Fibroblast of lung (primary cell): Measurements from ENCODE around the gene LZTR1. TPM values are rescaled to one million over a fixed set of nuclear protein-coding genes. Genes with fewer than 3 reads are reported as not detected.

ENCODE experiments used
- DNase-seq, 2 donors: peaks; one replicate each; pipeline versions ENCODE4 v3.0.0 to v3.0.0-alpha.2; 2010; ENCODE audit warnings: low read depth in 2 of 2
- H2AFZ ChIP-seq: 2 replicates; pipeline ENCODE4 v1.5.1; 2012; ENCODE audit warnings: low read length, control low read depth, inconsistent platforms
- H3K27ac ChIP-seq: 2 replicates; pipeline ENCODE4 v1.5.1; 2011; ENCODE audit warnings: low read length, control low read depth; ENCODE audit not compliant: insufficient read depth
- H3K27me3 ChIP-seq: 2 replicates; pipeline ENCODE4 v1.5.1; 2011; ENCODE audit warnings: mild to moderate bottlenecking, low read length; ENCODE audit not compliant: control insufficient read depth, insufficient read depth
- H3K36me3 ChIP-seq: 2 replicates; pipeline ENCODE4 v1.5.1; 2011; ENCODE audit warnings: low read length; ENCODE audit not compliant: control insufficient read depth, insufficient read depth
- H3K4me1 ChIP-seq: 2 replicates; pipeline ENCODE4 v1.5.1; 2011; ENCODE audit warnings: low read length; ENCODE audit not compliant: control insufficient read depth, insufficient read depth; ENCODE audit errors: extremely low read depth
- H3K4me2 ChIP-seq: 2 replicates; pipeline ENCODE4 v1.5.1; 2011; ENCODE audit warnings: low read length, control low read depth; ENCODE audit not compliant: insufficient read depth; ENCODE audit errors: extremely low read depth
- H3K4me3 ChIP-seq, 4 experiments: fragments of 200-600 bp in 1 of 4; sonication (generic) in 1 of 4; replicated peaks in 1 of 4; 2 replicates each; pipeline ENCODE4 v1.5.1; 2011 to 2016; ENCODE audit warnings: low read length in 4 of 4, low read depth in 3 of 4, mild to moderate bottlenecking in 3 of 4, control low read depth in 2 of 4, inconsistent platforms in 1 of 4, mixed read lengths in 1 of 4; ENCODE audit not compliant: insufficient read depth in 1 of 4; ENCODE audit errors: control extremely low read depth in 1 of 4
- H3K79me2 ChIP-seq: 2 replicates; pipeline ENCODE4 v1.5.1; 2012; ENCODE audit warnings: mild to moderate bottlenecking, low read length, inconsistent platforms; ENCODE audit not compliant: control insufficient read depth, insufficient read depth
- H3K9ac ChIP-seq: 2 replicates; pipeline ENCODE4 v1.5.1; 2011; ENCODE audit warnings: mild to moderate bottlenecking, low read length, control low read depth; ENCODE audit not compliant: insufficient read depth
- H3K9me3 ChIP-seq: 2 replicates; pipeline ENCODE4 v1.5.1; 2012; ENCODE audit warnings: low read depth, low read length; ENCODE audit not compliant: control insufficient read depth, insufficient read depth
- H4K20me1 ChIP-seq: 2 replicates; pipeline ENCODE4 v1.5.1; 2011; ENCODE audit warnings: low read length; ENCODE audit not compliant: control insufficient read depth, insufficient read depth; ENCODE audit errors: extremely low read depth
- EZH2 ChIP-seq: IDR thresholded peaks from 2 replicates; pipeline ENCODE4 v1.5.1; 2012; ENCODE audit warnings: low read length, control low read depth, mild to moderate bottlenecking; ENCODE audit errors: missing control alignments
- polyA plus RNA-seq, 2 donors: library from polyadenylated mRNA; depleted of rRNA in 1 of 2; stranded (reverse) in 1 of 2; unstranded in 1 of 2; fragments of >200 nt; gene quantifications; 2 replicates each; pipeline ENCODE4 v1.2.1, GENCODE V29; 2011 to 2012; ENCODE audit warnings: missing spikeins in 1 of 2
- total RNA-seq: library from RNA; depleted of rRNA; stranded (reverse); fragments of >200 nt; gene quantifications from 2 replicates; pipeline ENCODE4 v1.2.1, GENCODE V29; 2014
- TF ChIP-seq, protein P1 (sequence below), 2 donors: IDR thresholded peaks in 1 of 2; conservative IDR thresholded peaks in 1 of 2; 1 replicate in 1 of 2; 2 replicates in 1 of 2; pipeline ENCODE4 v1.5.1; 2011 to 2012; ENCODE audit warnings: low read length in 2 of 2, control low read depth in 1 of 2, inconsistent platforms in 1 of 2, low read depth in 1 of 2, mild to moderate bottlenecking in 1 of 2

Gene LZTR1
- total and polyA plus RNA-seq, 2 donors (not counting 1 experiment from before 2014, with no cell fraction given) = 27.4 to 75.8 TPM

DNA sequence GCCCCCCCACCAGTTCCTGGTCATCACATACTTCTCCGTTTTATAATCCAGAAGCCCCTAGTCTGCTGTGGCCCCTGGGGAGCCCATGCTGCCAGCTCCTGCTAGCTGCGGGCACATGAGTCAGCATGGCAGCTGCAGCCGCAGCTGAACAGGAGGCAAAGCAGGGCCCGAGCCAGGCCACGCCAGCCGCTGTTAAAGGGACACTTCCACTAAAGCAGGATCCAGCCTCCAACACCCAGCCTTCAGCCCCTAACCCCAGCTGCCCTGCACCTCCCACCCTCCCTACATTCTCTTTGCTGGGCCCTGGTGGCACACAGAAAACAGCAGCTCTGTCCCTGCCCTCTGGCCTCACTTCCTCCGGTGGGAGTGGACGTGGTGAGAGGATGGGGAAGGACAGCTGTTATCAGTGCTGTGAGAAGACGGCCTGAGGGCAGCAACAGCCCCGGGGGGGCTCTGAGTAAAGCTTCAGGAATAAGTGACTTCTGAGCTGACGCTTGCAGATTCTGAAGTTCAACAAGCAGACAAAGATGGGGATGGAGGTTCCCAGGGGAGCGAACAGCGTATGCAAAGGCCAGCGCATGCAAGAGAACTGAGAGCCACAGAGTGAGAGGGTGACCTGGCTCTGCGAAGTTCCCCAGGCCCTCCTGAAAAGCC lies 63.0 kb downstream of the LZTR1 start:
- peak overlapping the region; percentile 68 for H2AFZ ChIP-seq
- H3K9ac ChIP-seq = peak overlapping the region; percentile 81
- H3K4me2 ChIP-seq = peak overlapping the region; percentile 87
- peaks cover 30% of the 10 kb centered on the region for H3K4me1 ChIP-seq
- H3K4me3 ChIP-seq = peak overlapping the region; percentile 31 to 60 (median 42)
- H3K36me3 ChIP-seq = no peaks in the 10 kb centered on the region
- H3K9me3 ChIP-seq = no peaks in the 10 kb centered on the region
- H3K79me2 ChIP-seq = no peaks in the 10 kb centered on the region
- no peaks in the 10 kb centered on the region for H3K27me3 ChIP-seq
- TF ChIP-seq, protein P1, sequence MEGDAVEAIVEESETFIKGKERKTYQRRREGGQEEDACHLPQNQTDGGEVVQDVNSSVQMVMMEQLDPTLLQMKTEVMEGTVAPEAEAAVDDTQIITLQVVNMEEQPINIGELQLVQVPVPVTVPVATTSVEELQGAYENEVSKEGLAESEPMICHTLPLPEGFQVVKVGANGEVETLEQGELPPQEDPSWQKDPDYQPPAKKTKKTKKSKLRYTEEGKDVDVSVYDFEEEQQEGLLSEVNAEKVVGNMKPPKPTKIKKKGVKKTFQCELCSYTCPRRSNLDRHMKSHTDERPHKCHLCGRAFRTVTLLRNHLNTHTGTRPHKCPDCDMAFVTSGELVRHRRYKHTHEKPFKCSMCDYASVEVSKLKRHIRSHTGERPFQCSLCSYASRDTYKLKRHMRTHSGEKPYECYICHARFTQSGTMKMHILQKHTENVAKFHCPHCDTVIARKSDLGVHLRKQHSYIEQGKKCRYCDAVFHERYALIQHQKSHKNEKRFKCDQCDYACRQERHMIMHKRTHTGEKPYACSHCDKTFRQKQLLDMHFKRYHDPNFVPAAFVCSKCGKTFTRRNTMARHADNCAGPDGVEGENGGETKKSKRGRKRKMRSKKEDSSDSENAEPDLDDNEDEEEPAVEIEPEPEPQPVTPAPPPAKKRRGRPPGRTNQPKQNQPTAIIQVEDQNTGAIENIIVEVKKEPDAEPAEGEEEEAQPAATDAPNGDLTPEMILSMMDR (conservative IDR thresholded peaks at IDR 0.05 in 1 of 2, IDR thresholded peaks at IDR 0.05 in 1 of 2; ENCODE audit: low read depth in 1 of 2, low read length in 2 of 2) = no peak
- TF ChIP-seq EZH2 = no peak
- no peaks in the 10 kb centered on the region for H4K20me1 ChIP-seq
- H3K27ac ChIP-seq = peak overlapping the region; percentile 93
- peak; percentile 57 to 64 for DNase-seq

GRCh38 chr22:21045585-21046294 lies 63.6 kb downstream of the LZTR1 start, which contains the start of gene LRRC74B:
Gene LRRC74B, plus strand, starts transcription at chr22:21045946. Its CDS starts 41 bp downstream, at chr22:21045987.
- H3K27me3 ChIP-seq = no peaks in the 10 kb centered on the region
- peak within 1 kb of the TSS; percentile 93 for H3K27ac ChIP-seq
- peak within 1 kb of the TSS; percentile 98 for H3K4me2 ChIP-seq
- H2AFZ ChIP-seq = peak within 1 kb of the TSS; percentile 92
- no peaks in the 10 kb centered on the region for H3K79me2 ChIP-seq
- H3K9me3 ChIP-seq = no peaks in the 10 kb centered on the region
- H4K20me1 ChIP-seq = no peaks in the 10 kb centered on the region
- peak; percentile 89 to 93 for DNase-seq
- H3K36me3 ChIP-seq = no peaks in the 10 kb centered on the region
- peak within 1 kb of the TSS; percentile 48 to 62 (median 59) for H3K4me3 ChIP-seq
- peak within 1 kb of the TSS; percentile 81 for H3K9ac ChIP-seq
- no peak for TF ChIP-seq EZH2
- TF ChIP-seq, protein P1 (conservative IDR thresholded peaks at IDR 0.05 in 1 of 2, IDR thresholded peaks at IDR 0.05 in 1 of 2; ENCODE audit: low read depth in 1 of 2, low read length in 2 of 2) = no peak
- peaks cover 30% of the 10 kb centered on the region for H3K4me1 ChIP-seq

- H3K4me2 ChIP-seq = no peak overlapping the region
- H3K9ac ChIP-seq = no peak overlapping the region
- no peak overlapping the region for H3K4me3 ChIP-seq
- H2AFZ ChIP-seq = no peak overlapping the region
- H3K27me3 ChIP-seq = no peaks in the 10 kb centered on the region
- H3K36me3 ChIP-seq = no peaks in the 10 kb centered on the region
- no peak overlapping the region for H3K27ac ChIP-seq
- DNase-seq = no peak
- TF ChIP-seq EZH2 = no peak
- TF ChIP-seq, protein P1 (conservative IDR thresholded peaks at IDR 0.05 in 1 of 2, IDR thresholded peaks at IDR 0.05 in 1 of 2; ENCODE audit: low read depth in 1 of 2, low read length in 2 of 2) = no peak
- no peaks in the 10 kb centered on the region for H3K79me2 ChIP-seq
- H3K4me1 ChIP-seq = peaks cover 30% of the 10 kb centered on the region
- no peaks in the 10 kb centered on the region for H4K20me1 ChIP-seq
- H3K9me3 ChIP-seq = no peaks in the 10 kb centered on the region
Measured at GRCh38 chr22:21047035-21047661, 65.1 kb downstream of the LZTR1 start.
